Measurements from ENCODE around the gene ESRP2. TPM values are rescaled to one million over a fixed set of nuclear protein-coding genes. Genes with fewer than 3 reads are reported as not detected.

The ESRP2 gene
- not detected for total RNA-seq

GRCh38 chr16:68235887-68236136 is at the start of gene ESRP2:
Gene ESRP2, minus strand, starts transcription at chr16:68236127. Its CDS starts 82 bp downstream, at chr16:68236045.
- FAIRE-seq (no peak), DNase-seq (ENCODE audit: low spot score in 2 of 2) (peak in 1 of 2 donors; percentile 44)

GRCh38 chr16:68285683-68286082 is 49.8 kb upstream of the ESRP2 start:
- no peak for DNase-seq (ENCODE audit: low spot score in 2 of 2)
- FAIRE-seq, result no peak

- no peak for FAIRE-seq
Measured at GRCh38 chr16:68284847-68285246, 48.9 kb upstream of the ESRP2 start.

GRCh38 chr16:68283801-68284598 is 48.1 kb upstream of the ESRP2 start:
- no peak for FAIRE-seq
- DNase-seq (ENCODE audit: low spot score in 2 of 2), result no peak

More at GRCh38 chr16:68284847-68285246, 48.9 kb upstream of the ESRP2 start:
- no peak for DNase-seq (ENCODE audit: low spot score in 2 of 2)

GRCh38 chr16:68283346-68283745 is 47.4 kb upstream of the ESRP2 start:
- FAIRE-seq, result no peak
- DNase-seq (ENCODE audit: low spot score in 2 of 2), result no peak

GRCh38 chr16:68282064-68282452 is 46.1 kb upstream of the ESRP2 start:
- DNase-seq (ENCODE audit: low spot score in 2 of 2) (no peak), FAIRE-seq (no peak)

- no peak for FAIRE-seq
- no peak for DNase-seq (ENCODE audit: low spot score in 2 of 2)
Measured at GRCh38 chr16:68281368-68282063, 45.6 kb upstream of the ESRP2 start.

- FAIRE-seq (no peak), DNase-seq (ENCODE audit: low spot score in 2 of 2) (no peak)
Measured at GRCh38 chr16:68279726-68280558, 44.0 kb upstream of the ESRP2 start.

GRCh38 chr16:68276223-68276622 is 40.3 kb upstream of the ESRP2 start:
- FAIRE-seq, result no peak

GRCh38 chr16:68275611-68276191 is 39.8 kb upstream of the ESRP2 start:
- DNase-seq (ENCODE audit: low spot score in 2 of 2) (no peak), FAIRE-seq (no peak)

More at GRCh38 chr16:68276223-68276622, 40.3 kb upstream of the ESRP2 start:
- no peak for DNase-seq (ENCODE audit: low spot score in 2 of 2)

- DNase-seq (ENCODE audit: low spot score in 2 of 2), result no peak
- no peak for FAIRE-seq
Measured at GRCh38 chr16:68274441-68274840, 38.5 kb upstream of the ESRP2 start.

- FAIRE-seq (no peak), DNase-seq (ENCODE audit: low spot score in 2 of 2) (no peak)
Measured at GRCh38 chr16:68273896-68274295, 38.0 kb upstream of the ESRP2 start.

GRCh38 chr16:68273459-68273858 is 37.5 kb upstream of the ESRP2 start:
- FAIRE-seq, result no peak
- DNase-seq (ENCODE audit: low spot score in 2 of 2), result no peak

GRCh38 chr16:68272507-68273209 is 36.7 kb upstream of the ESRP2 start:
- FAIRE-seq, result no peak
- no peak for DNase-seq (ENCODE audit: low spot score in 2 of 2)

GRCh38 chr16:68270353-68270752 is 34.4 kb upstream of the ESRP2 start:
- DNase-seq (ENCODE audit: low spot score in 2 of 2), result no peak
- no peak for FAIRE-seq

- DNase-seq (ENCODE audit: low spot score in 2 of 2) (no peak), FAIRE-seq (no peak)
Measured at GRCh38 chr16:68269793-68270192, 33.9 kb upstream of the ESRP2 start.

- FAIRE-seq (no peak), DNase-seq (ENCODE audit: low spot score in 2 of 2) (no peak)
Measured at GRCh38 chr16:68267612-68268405, 31.9 kb upstream of the ESRP2 start.

GRCh38 chr16:68265078-68265920 is 29.4 kb upstream of the ESRP2 start:
- no peak for FAIRE-seq
- DNase-seq (ENCODE audit: low spot score in 2 of 2), result peak in 1 of 2 donors; percentile 46

Measured in frontal cortex (tissue), 4 donors.